Activated T-cell treated with anti-CD3 and anti-CD28 coated beads, Interleukin-2, amount 50 U/mL, for 24 hours (primary cell): Measurements from ENCODE around the gene TENT5D.
"Not testable (repeated sequence)": the region's sequence is repeated elsewhere in the genome, so short reads cannot be mapped to it uniquely, and the experiment has no call there.

Experiments used
- DNase-seq: peaks from one replicate; pipeline ENCODE4 v3.0.0-alpha.2; 2020
- H3K27ac Mint-ChIP-seq: 2 replicates; pipeline ENCODE4 v1.8.0; 2020; ENCODE audit warnings: mild to moderate bottlenecking, mixed read lengths
- H3K27me3 Mint-ChIP-seq: 2 replicates; pipeline ENCODE4 v1.8.0; 2020; ENCODE audit warnings: mixed read lengths
- H3K36me3 Mint-ChIP-seq: 2 replicates; pipeline ENCODE4 v1.8.0; 2020; ENCODE audit warnings: low read depth, mixed read lengths
- H3K4me1 Mint-ChIP-seq: 2 replicates; pipeline ENCODE4 v1.8.0; 2020; ENCODE audit warnings: low read depth, mixed read lengths
- H3K4me3 Mint-ChIP-seq: 2 replicates; pipeline ENCODE4 v1.8.0; 2020; ENCODE audit warnings: mild to moderate bottlenecking, moderate library complexity, mixed read lengths
- H3K9me3 Mint-ChIP-seq: 2 replicates; pipeline ENCODE4 v1.8.0; 2020; ENCODE audit warnings: mixed read lengths

Gene TENT5D

GRCh38 chrX:80420147-80420546 is at the start of gene TENT5D:
TENT5D (plus strand) TSS chrX:80420447; CDS start chrX:80442540, 22,093 bp downstream.
- no peak within 1 kb of the TSS for H3K4me3 Mint-ChIP-seq
- no peak for DNase-seq
- peaks cover 28% of the 10 kb centered on the region for H3K27me3 Mint-ChIP-seq
- H3K4me1 Mint-ChIP-seq = no peaks in the 10 kb centered on the region
- H3K27ac Mint-ChIP-seq = no peak within 1 kb of the TSS
- H3K36me3 Mint-ChIP-seq = no peaks in the 10 kb centered on the region
- peaks cover 2% of the 10 kb centered on the region for H3K9me3 Mint-ChIP-seq

- H3K27ac Mint-ChIP-seq, H3K4me3 Mint-ChIP-seq, H3K9me3 Mint-ChIP-seq: not testable (repeated sequence)
These were observed 34.6 kb upstream of the TENT5D start for GRCh38 chrX:80385651-80386050.

GRCh38 chrX:80388206-80388605 is 32.0 kb upstream of the TENT5D start:
- Mint-ChIP-seq H3K27me3 (peaks cover 8% of the 10 kb centered on the region), H3K4me1 (no peaks in the 10 kb centered on the region), H3K36me3 (no peaks in the 10 kb centered on the region), H3K4me3 (no peak overlapping the region), H3K27ac (no peak overlapping the region), H3K9me3 (no peaks in the 10 kb centered on the region)
- DNase-seq = no peak

More at GRCh38 chrX:80385651-80386050, 34.6 kb upstream of the TENT5D start:
- DNase-seq, H3K4me1 Mint-ChIP-seq, H3K36me3 Mint-ChIP-seq: not testable (repeated sequence)
- peaks cover 19% of the 10 kb centered on the region for H3K27me3 Mint-ChIP-seq

GRCh38 chrX:80412042-80412441 is 8.2 kb upstream of the TENT5D start:
- Mint-ChIP-seq H3K4me3 (no peak overlapping the region), H3K27me3 (peaks cover 7% of the 10 kb centered on the region), H3K9me3 (peaks cover under 1% of the 10 kb centered on the region), H3K36me3 (no peaks in the 10 kb centered on the region), H3K4me1 (no peaks in the 10 kb centered on the region), H3K27ac (no peak overlapping the region)
- DNase-seq = no peak

- Mint-ChIP-seq H3K9me3 (peaks cover 2% of the 10 kb centered on the region), H3K4me3 (no peak overlapping the region), H3K27ac (no peak overlapping the region), H3K4me1 (no peaks in the 10 kb centered on the region), H3K36me3 (no peaks in the 10 kb centered on the region), H3K27me3 (peaks cover 28% of the 10 kb centered on the region)
- no peak for DNase-seq
These were observed 2.8 kb downstream of the TENT5D start for GRCh38 chrX:80423000-80423399.

GRCh38 chrX:80423744-80424143 is 3.5 kb downstream of the TENT5D start:
- Mint-ChIP-seq H3K27ac (no peak overlapping the region), H3K27me3 (peaks cover 28% of the 10 kb centered on the region)

GRCh38 chrX:80430826-80431504 is 10.7 kb downstream of the TENT5D start:
- no peaks in the 10 kb centered on the region for H3K4me1 Mint-ChIP-seq
- H3K4me3 Mint-ChIP-seq = no peak overlapping the region
- H3K9me3 Mint-ChIP-seq = peaks cover 2% of the 10 kb centered on the region
- peaks cover 21% of the 10 kb centered on the region for H3K27me3 Mint-ChIP-seq
- DNase-seq = no peak
- no peaks in the 10 kb centered on the region for H3K36me3 Mint-ChIP-seq
- H3K27ac Mint-ChIP-seq = no peak overlapping the region

More at GRCh38 chrX:80423744-80424143, 3.5 kb downstream of the TENT5D start:
- no peaks in the 10 kb centered on the region for H3K4me1 Mint-ChIP-seq
- no peak overlapping the region for H3K4me3 Mint-ChIP-seq
- no peaks in the 10 kb centered on the region for H3K36me3 Mint-ChIP-seq
- DNase-seq = no peak
- H3K9me3 Mint-ChIP-seq = peaks cover 2% of the 10 kb centered on the region

GRCh38 chrX:80431505-80431832 is 11.2 kb downstream of the TENT5D start:
- Mint-ChIP-seq H3K36me3 (no peaks in the 10 kb centered on the region), H3K27me3 (peaks cover 22% of the 10 kb centered on the region), H3K27ac (no peak overlapping the region), H3K4me1 (no peaks in the 10 kb centered on the region), H3K9me3 (peaks cover 2% of the 10 kb centered on the region), H3K4me3 (no peak overlapping the region)
- DNase-seq = no peak

- peaks cover 26% of the 10 kb centered on the region for H3K27me3 Mint-ChIP-seq
- DNase-seq = no peak
- H3K27ac Mint-ChIP-seq = no peak overlapping the region
- H3K4me3 Mint-ChIP-seq = no peak overlapping the region
- H3K4me1 Mint-ChIP-seq = no peaks in the 10 kb centered on the region
- H3K9me3 Mint-ChIP-seq = no peaks in the 10 kb centered on the region
- H3K36me3 Mint-ChIP-seq = no peaks in the 10 kb centered on the region
These were observed 12.2 kb downstream of the TENT5D start for GRCh38 chrX:80432441-80432840.

GRCh38 chrX:80432863-80433262 is 12.6 kb downstream of the TENT5D start:
- Mint-ChIP-seq H3K4me3 (no peak overlapping the region), H3K27me3 (peaks cover 24% of the 10 kb centered on the region), H3K27ac (no peak overlapping the region)

GRCh38 chrX:80468166-80468565 is 47.9 kb downstream of the TENT5D start:
- H3K36me3 Mint-ChIP-seq, H3K27ac Mint-ChIP-seq, H3K4me1 Mint-ChIP-seq, H3K4me3 Mint-ChIP-seq, DNase-seq: not testable (repeated sequence)
- Mint-ChIP-seq H3K27me3 (peaks cover 24% of the 10 kb centered on the region), H3K9me3 (peaks cover 15% of the 10 kb centered on the region)

More at GRCh38 chrX:80432863-80433262, 12.6 kb downstream of the TENT5D start:
- DNase-seq = no peak
- Mint-ChIP-seq H3K9me3 (no peaks in the 10 kb centered on the region), H3K36me3 (no peaks in the 10 kb centered on the region), H3K4me1 (no peaks in the 10 kb centered on the region)

- H3K4me3 Mint-ChIP-seq = no peak overlapping the region
- H3K36me3 Mint-ChIP-seq = no peaks in the 10 kb centered on the region
- H3K9me3 Mint-ChIP-seq = peaks cover 10% of the 10 kb centered on the region
- no peak for DNase-seq
- no peak overlapping the region for H3K27ac Mint-ChIP-seq
- H3K27me3 Mint-ChIP-seq = peaks cover under 1% of the 10 kb centered on the region
- H3K4me1 Mint-ChIP-seq = no peaks in the 10 kb centered on the region
These were observed 51.3 kb downstream of the TENT5D start for GRCh38 chrX:80471582-80471981.

GRCh38 chrX:80485543-80485942 is 65.3 kb downstream of the TENT5D start:
- Mint-ChIP-seq H3K36me3 (no peaks in the 10 kb centered on the region), H3K4me3 (no peak overlapping the region), H3K4me1 (no peaks in the 10 kb centered on the region), H3K27ac (no peak overlapping the region), H3K9me3 (no peaks in the 10 kb centered on the region), H3K27me3 (peaks cover 21% of the 10 kb centered on the region)
- no peak for DNase-seq

- H3K4me3 Mint-ChIP-seq = no peak overlapping the region
- H3K4me1 Mint-ChIP-seq = no peaks in the 10 kb centered on the region
- H3K27me3 Mint-ChIP-seq = peaks cover 22% of the 10 kb centered on the region
- H3K36me3 Mint-ChIP-seq = no peaks in the 10 kb centered on the region
- H3K27ac Mint-ChIP-seq = no peak overlapping the region
- no peaks in the 10 kb centered on the region for H3K9me3 Mint-ChIP-seq
- no peak for DNase-seq
These were observed 66.1 kb downstream of the TENT5D start for GRCh38 chrX:80486299-80486698.

- Mint-ChIP-seq H3K36me3 (no peaks in the 10 kb centered on the region), H3K4me3 (no peak overlapping the region), H3K27ac (no peak overlapping the region)
These were observed 68.9 kb downstream of the TENT5D start for GRCh38 chrX:80489166-80489565.

More at GRCh38 chrX:80489166-80489565, 68.9 kb downstream of the TENT5D start:
- DNase-seq = no peak
- Mint-ChIP-seq H3K4me1 (no peaks in the 10 kb centered on the region), H3K27me3 (peaks cover 15% of the 10 kb centered on the region), H3K9me3 (no peaks in the 10 kb centered on the region)
